GM18520 (cell line): ENCODE results near the gene RFNG.

Source experiments
- ATAC-seq: cut with Tn5 transposase; IDR thresholded peaks from one replicate; pipeline ENCODE4 v1.9.1; 2021; ENCODE audit not compliant: unreplicated experiment

The RFNG gene

GRCh38 chr17:82016061-82016874 lies 35.3 kb downstream of the RFNG start:
- ATAC-seq: no peak

- ATAC-seq: no peak
Observed at GRCh38 chr17:82015311-82015971, 36.2 kb downstream of the RFNG start.

DNA sequence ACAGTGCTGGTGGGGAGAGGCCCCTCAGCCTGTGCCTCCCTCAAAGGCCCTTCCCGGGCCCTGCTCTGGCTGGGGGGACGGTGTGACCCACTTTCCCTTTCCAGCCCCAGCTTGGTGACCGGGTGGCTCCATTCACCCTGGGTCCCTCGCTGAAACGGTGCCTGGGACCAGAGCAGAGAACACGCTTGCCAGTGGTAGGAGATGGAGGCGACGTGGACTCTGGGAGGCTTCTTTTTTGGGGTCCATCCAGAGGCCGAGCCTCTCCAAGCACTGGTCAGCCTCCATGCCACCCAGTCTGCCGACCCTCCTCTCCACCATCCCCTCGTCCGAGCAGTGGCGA lies 36.7 kb downstream of the RFNG start:
- ATAC-seq: no peak

DNA sequence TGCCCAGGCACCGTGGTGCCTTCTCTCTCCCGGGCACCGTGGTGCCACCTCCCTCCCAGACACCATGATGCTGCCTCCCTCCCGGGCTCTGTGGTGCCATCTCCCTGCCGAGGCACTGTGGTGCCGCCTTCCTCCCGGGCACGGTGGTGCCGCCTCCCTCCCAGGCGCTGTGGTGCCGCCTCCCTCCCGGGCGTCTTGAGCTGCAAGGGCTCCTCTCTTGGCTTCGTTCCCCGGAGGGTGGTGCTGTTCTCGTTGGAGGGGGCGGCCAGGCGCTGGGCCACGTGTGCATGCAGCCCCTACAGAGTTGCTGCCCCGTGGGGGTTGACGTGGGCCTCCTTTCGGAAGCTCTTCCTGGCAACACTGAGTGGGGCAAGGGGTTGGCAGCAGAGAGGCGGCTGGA lies 37.2 kb downstream of the RFNG start:
- ATAC-seq: no peak

GRCh38 chr17:82013772-82014321 lies 37.8 kb downstream of the RFNG start:
- no peak for ATAC-seq

DNA sequence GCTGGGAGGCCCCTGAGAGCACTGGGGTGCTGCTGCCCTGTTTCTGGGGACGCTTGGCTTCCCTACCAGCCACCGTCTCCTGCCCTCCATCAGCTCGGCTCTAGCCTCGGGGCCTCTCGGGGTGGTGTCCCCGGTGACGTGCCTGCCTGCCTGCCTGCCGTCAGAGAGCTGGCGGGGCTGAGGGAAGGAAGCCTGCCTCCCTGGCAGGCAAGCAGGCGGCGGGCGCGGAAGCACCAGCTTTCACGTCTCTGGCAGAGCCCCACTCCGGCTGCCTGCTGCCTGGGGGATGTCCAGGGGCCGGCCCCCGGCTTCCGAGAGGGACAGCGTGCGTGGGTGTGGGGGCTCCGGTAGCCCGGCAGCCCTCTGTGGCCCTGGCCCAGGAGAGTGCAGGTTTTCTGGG lies 38.3 kb downstream of the RFNG start:
- ATAC-seq: no peak

DNA sequence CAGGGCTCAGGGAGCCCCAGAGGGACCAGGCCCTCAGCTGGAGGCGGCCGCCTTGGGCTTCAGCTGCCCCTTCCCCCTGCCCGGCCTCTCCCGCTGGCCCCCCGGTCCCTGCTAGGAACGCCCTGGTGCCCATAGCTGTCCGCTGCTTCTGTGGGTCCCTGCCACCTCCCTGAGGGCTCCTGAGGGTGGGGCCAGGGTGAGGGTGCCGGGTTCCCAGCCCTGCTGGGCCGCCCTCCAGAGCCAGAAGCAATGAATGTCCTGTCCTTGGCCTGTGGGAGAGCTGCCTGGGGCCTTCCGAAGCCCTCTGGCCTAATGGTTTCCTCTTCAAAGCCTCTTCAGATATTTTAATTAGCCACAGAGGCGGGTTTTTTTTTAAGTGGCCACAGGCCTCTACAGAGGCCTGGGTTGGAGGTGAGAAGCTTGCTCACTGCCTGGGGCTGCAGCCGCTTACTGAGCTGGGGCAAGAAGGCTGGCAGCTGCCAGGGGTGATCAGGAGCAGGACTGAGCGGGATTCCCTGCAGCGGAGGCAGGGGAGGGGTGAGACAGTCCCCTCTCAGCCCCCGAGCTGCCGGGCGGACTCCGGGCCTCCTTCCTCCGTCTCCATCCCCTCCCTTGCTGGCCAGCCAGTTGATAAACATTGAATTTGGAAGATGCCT lies 38.8 kb downstream of the RFNG start:
- ATAC-seq: no peak

GRCh38 chr17:82012261-82012639 lies 39.4 kb downstream of the RFNG start:
- no peak for ATAC-seq

DNA sequence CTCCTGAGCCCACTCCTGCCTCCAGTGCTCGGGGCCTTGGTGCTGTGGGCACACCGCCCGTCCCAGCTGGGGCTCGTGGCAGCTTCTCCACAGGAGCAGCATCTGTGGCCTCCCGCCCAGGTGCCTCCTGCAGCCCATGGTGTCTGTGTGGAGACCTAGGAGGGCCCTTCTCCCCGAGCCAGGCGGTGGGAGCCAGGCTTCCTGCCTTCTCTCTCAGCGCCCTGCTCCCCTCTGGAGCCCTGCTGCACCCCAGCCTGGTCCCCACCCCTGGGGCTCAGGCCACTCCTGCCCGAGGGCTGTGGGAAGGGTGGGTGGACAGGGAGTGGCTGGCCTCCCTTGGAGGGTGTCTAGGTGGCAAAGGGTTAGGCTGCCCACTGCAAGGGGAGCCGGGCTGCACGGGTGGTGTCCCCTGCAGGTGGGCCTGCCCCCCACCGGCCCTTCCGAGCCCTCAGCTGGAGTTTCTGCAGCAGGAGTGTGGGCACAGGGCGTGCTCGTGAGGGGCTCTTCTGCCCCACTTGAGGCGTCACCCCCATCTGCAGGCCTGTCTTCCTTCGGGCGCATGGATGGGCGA lies 39.9 kb downstream of the RFNG start:
- no peak for ATAC-seq

- no peak for ATAC-seq
Observed at GRCh38 chr17:82010575-82011525, 40.8 kb downstream of the RFNG start.

- no peak for ATAC-seq
Observed at GRCh38 chr17:82009413-82009812, 42.2 kb downstream of the RFNG start.

GRCh38 chr17:82008941-82009405 lies 42.6 kb downstream of the RFNG start:
- ATAC-seq: no peak

GRCh38 chr17:82008258-82008940 lies 43.2 kb downstream of the RFNG start:
- no peak for ATAC-seq

GRCh38 chr17:82007495-82008257 lies 43.9 kb downstream of the RFNG start:
- ATAC-seq: no peak

DNA sequence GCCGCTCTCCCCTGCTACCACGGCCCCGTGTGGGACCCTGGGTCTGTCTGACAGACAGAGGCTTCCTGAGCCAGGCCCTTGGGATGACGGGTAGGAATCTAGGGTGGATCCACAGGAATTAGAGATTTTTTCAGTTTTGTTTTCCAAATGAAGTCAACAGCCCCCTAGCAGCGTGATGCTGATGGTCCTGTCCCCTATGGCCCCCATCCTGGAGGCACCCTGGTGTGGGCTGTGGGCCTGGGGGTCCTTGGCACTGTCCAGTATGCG lies 44.5 kb downstream of the RFNG start:
- ATAC-seq: no peak

DNA sequence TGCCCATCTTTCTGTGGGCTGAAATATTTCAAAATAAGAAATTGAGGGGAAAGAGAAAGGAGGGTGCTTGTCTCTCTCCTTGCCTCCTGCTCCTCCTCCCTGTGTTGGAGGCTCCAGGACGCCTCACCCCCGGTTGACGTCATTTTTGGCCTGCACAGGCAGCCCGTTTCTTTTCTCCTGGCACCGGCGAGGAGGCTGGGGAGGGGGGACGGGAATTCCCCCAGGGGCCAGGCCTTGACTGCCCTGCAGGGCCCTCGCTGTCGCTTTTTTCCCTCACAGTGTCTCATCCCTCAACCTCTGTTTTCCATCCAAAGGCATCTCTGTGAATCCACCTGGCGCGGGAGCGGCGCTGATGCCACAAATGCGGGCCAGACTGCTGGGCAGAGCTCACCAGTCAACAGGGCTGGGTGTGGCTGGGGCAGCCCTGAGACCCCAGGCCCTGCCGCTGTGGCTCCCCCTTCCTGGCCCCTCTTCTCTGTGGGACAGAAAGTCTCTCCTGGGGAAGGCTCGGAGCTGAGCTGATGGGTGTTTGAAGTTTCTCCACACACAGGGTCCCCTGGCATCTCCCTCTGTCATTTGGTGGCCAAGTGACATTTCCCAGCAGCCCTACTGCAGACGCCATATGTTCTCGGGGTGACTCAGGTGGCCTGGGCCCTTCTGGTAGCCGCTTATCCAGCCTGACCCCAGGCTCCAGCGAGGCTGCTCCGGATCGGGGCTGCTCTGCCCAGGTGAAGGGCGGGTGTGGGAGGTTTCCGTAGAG lies 45.0 kb downstream of the RFNG start:
- ATAC-seq: no peak

DNA sequence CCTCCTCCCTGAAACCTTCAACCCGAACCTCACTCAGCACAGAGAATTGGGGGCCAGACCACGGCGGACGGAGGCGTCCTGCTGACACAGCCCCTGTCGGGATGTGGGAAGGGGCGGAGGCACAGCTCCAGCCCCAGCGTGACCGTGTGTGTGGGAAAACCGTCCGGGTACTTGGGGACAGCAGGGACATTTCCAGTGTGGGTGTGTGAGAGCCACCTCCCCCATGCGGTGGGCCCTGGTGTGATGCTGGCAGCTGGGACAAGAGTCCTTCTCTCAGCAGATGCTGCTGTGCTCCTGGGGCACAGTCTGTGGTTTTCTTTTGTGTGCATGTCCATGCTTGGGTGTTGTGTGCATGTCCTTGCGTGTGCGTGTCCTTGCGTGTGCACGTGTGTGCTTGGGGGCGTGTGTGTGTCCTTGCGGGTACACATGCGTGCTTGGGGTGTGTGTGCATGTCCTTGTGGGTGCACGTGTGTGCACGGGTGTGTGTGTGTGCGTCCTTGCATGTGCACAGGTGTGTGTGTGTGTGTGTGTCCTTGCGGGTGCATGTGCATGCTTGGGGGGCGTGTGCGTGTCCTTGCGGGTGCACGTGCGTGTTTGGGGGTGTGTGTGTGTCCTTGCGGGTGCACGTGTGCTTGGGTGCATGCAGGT lies 45.8 kb downstream of the RFNG start:
- no peak for ATAC-seq
